HG02610 (cell line): ENCODE results near the gene TUNAR.

ENCODE experiments used
- ATAC-seq: cut with Tn5 transposase; IDR thresholded peaks from one replicate; pipeline ENCODE4 v1.9.1; 2021; ENCODE audit warnings: mild to moderate bottlenecking, moderate library complexity; ENCODE audit not compliant: unreplicated experiment

TUNAR gene

GRCh38 chr14:95876761-95877538 is at the start of gene TUNAR:
Gene TUNAR, plus strand, starts transcription at chr14:95876832.
- ATAC-seq: no peak

- no peak for ATAC-seq
These were observed 47.9 kb upstream of the TUNAR start for GRCh38 chr14:95828649-95829265.

- no peak for ATAC-seq
These were observed 47.3 kb upstream of the TUNAR start for GRCh38 chr14:95829321-95829720.

GRCh38 chr14:95830386-95830785 is 46.2 kb upstream of the TUNAR start:
- no peak for ATAC-seq

- ATAC-seq: no peak
These were observed 45.6 kb upstream of the TUNAR start for GRCh38 chr14:95831041-95831440.

- no peak for ATAC-seq
These were observed 45.2 kb upstream of the TUNAR start for GRCh38 chr14:95831468-95831867.

GRCh38 chr14:95832012-95832411 is 44.6 kb upstream of the TUNAR start:
- ATAC-seq: no peak

GRCh38 chr14:95833429-95833828 is 43.2 kb upstream of the TUNAR start:
- no peak for ATAC-seq

- ATAC-seq: no peak
These were observed 42.1 kb upstream of the TUNAR start for GRCh38 chr14:95834496-95834895.

GRCh38 chr14:95835121-95835730 is 41.4 kb upstream of the TUNAR start:
- ATAC-seq: no peak

GRCh38 chr14:95838862-95839261 is 37.8 kb upstream of the TUNAR start:
- ATAC-seq: no peak

- ATAC-seq: no peak
These were observed 36.4 kb upstream of the TUNAR start for GRCh38 chr14:95840094-95840700.

GRCh38 chr14:95841668-95842067 is 35.0 kb upstream of the TUNAR start:
- ATAC-seq: no peak

GRCh38 chr14:95849761-95850160 is 26.9 kb upstream of the TUNAR start:
- no peak for ATAC-seq

- ATAC-seq: no peak
These were observed 26.2 kb upstream of the TUNAR start for GRCh38 chr14:95850429-95850828.

- no peak for ATAC-seq
These were observed 21.0 kb upstream of the TUNAR start for GRCh38 chr14:95855606-95856005.

GRCh38 chr14:95857275-95857674 is 19.4 kb upstream of the TUNAR start:
- no peak for ATAC-seq

GRCh38 chr14:95858893-95859292 is 17.7 kb upstream of the TUNAR start:
- ATAC-seq: no peak

GRCh38 chr14:95862243-95862642 is 14.4 kb upstream of the TUNAR start:
- no peak for ATAC-seq

GRCh38 chr14:95863295-95863694 is 13.3 kb upstream of the TUNAR start:
- ATAC-seq: no peak

GRCh38 chr14:95869776-95870175 is 6.9 kb upstream of the TUNAR start:
- no peak for ATAC-seq

GRCh38 chr14:95870772-95871171 is 5.9 kb upstream of the TUNAR start:
- ATAC-seq: no peak
